IPS-15b (cell line): ENCODE results near the gene SNAP29.
A peak's percentile ranks its signal among the peaks of the same experiment; 100 is the strongest.

ENCODE experiments used
- H3K27me3 ChIP-seq: one replicate; pipeline ENCODE4 v1.6.1; 2013; ENCODE audit warnings: low read length; ENCODE audit not compliant: control insufficient read depth, insufficient read depth
- H3K36me3 ChIP-seq: one replicate; pipeline ENCODE4 v1.6.1; 2013; ENCODE audit warnings: low read length; ENCODE audit not compliant: control insufficient read depth, insufficient read depth
- H3K4me1 ChIP-seq: one replicate; pipeline ENCODE4 v1.6.1; 2013; ENCODE audit warnings: mild to moderate bottlenecking, low read length; ENCODE audit not compliant: control insufficient read depth, insufficient read depth
- H3K4me3 ChIP-seq: one replicate; pipeline ENCODE4 v1.5.1; 2013; ENCODE audit warnings: low read depth, low read length
- H3K9ac ChIP-seq: one replicate; pipeline ENCODE4 v1.6.1; 2013; ENCODE audit warnings: low read depth, mild to moderate bottlenecking, low read length
- H3K9me3 ChIP-seq: one replicate; pipeline ENCODE4 v1.6.1; 2013; ENCODE audit warnings: mild to moderate bottlenecking, low read length; ENCODE audit not compliant: control insufficient read depth, insufficient read depth

The SNAP29 gene

DNA sequence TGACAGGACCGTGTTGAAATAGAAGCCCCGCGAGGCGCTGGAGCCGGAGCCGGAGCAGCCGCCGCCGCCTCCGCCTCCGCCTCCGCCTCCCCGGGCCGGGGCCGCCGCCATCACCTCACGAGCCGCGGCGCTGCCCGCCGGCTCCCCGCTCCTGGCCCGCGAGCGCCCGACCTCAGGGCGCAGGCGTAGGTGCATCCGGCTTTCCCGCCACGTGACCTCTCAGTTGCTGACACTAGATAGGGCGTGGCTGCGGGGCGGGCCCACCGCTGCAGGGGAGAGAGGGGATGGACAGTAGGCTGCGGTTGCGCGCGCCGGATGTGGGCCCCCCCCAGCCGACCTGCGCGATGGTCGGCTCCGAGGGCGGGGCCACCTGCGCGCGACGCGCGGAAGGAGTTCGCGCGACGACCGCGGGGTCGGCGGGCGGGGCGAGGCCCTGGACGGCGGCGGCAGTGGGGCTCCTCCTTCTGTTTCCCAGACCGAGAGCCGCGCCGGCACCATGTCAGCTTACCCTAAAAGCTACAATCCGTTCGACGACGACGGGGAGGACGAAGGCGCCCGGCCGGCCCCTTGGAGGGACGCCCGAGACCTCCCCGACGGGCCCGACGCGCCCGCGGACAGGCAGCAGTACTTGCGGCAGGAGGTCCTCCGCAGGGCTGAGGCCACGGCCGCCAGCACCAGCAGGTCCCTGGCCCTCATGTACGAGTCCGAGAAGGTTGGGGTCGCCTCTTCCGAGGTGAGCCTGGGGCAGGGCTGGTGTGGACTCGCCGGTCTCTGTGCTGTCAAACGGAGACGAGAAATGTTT lies at the start of gene SNAP29, which contains the start of gene PI4KA:
SNAP29 (plus strand) TSS at position 393 of the 802 bp plus-strand sequence; CDS start at position 497, 104 bp downstream.
PI4KA (minus strand) TSS at position 197 of the 802 bp plus-strand sequence; CDS start at position 111, 86 bp downstream.
- Histone ChIP-seq H3K27me3 (no peaks in the 10 kb centered on the region), H3K4me3 (peak within 1 kb of the TSS; percentile 96), H3K4me1 (peaks cover 6% of the 10 kb centered on the region), H3K9me3 (no peaks in the 10 kb centered on the region), H3K9ac (peak within 1 kb of the TSS; percentile 66), H3K36me3 (no peaks in the 10 kb centered on the region)

DNA sequence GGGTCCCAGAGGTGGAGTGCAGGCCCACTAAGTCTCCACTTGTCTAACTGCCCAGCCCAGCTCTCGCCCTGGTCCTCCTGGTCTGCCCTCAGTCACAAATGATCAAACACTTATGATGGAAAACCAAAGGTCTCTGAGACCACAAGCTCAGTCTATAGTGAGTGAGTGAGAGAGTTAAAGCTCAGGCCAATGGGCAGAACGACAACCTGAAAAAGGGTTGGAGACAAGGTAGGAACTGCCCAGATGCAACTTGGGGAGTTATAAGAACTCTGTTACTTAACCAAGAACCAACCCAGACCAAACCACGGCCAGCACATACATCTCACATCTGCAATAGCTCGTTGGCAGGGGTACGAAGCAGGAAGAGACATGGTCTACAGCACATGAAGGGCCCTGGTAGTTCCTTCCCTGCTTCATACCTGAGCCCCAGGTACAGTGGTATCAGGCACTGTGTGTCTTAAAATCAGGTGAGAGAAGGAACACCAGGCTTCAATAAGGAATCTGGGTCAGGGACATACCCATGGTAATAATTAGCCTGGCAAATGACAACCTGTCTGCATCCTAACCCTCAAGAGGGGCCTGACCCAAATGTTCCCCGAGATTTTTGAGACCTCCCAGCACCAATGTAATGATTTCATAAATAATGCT lies 49.1 kb upstream of the SNAP29 start:
- H3K4me3 ChIP-seq, result no peak overlapping the region
- H3K9ac ChIP-seq, result no peak overlapping the region
- peaks cover 7% of the 10 kb centered on the region for H3K36me3 ChIP-seq

DNA sequence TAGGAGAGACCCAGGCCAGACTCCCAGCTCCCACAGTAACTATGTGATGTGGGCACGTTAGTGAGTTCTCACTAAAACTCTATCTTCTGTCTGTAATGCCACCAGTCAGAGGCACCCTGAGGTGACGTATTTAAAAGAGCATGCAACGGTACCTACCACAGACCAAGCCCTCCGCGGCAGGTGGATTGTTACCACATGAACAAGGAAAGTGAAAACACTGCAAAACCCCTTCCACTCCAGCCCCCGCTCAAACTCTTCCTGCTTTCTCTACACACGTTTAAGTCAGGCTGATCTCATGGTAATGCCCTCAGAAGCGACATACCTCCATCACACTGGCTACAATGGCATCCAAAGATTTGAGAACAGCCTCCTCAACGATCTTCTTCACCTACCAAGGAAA lies 48.2 kb upstream of the SNAP29 start:
- peaks cover 4% of the 10 kb centered on the region for H3K36me3 ChIP-seq
- no peaks in the 10 kb centered on the region for H3K9me3 ChIP-seq
- no peaks in the 10 kb centered on the region for H3K27me3 ChIP-seq
- H3K9ac ChIP-seq, result no peak overlapping the region
- H3K4me1 ChIP-seq, result no peaks in the 10 kb centered on the region
- no peak overlapping the region for H3K4me3 ChIP-seq

More for the DNA sequence above, 49.1 kb upstream of the SNAP29 start:
- no peaks in the 10 kb centered on the region for H3K9me3 ChIP-seq
- H3K4me1 ChIP-seq, result no peaks in the 10 kb centered on the region
- H3K27me3 ChIP-seq, result no peaks in the 10 kb centered on the region

DNA sequence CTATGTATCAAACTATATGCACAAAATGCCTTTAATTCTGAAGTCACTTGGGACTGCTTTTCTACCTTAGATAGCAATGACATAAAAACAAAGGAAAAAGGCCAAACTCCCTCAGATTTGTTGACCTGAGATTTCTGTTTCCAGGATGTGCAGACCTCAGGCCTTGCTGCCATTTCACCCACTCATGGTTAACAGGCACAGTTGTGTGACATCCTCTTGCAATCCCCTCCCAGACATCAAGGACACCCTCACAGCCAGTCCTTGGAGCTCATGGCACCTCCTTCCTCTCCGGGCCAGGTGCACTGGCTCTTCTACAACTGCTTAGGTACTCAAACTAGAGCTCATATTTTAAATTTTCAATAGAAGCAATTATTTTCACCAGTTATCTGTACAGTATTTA lies 47.6 kb upstream of the SNAP29 start:
- Histone ChIP-seq H3K4me1 (no peaks in the 10 kb centered on the region), H3K27me3 (no peaks in the 10 kb centered on the region), H3K4me3 (no peak overlapping the region), H3K9ac (no peak overlapping the region), H3K9me3 (no peaks in the 10 kb centered on the region), H3K36me3 (peaks cover 4% of the 10 kb centered on the region)

DNA sequence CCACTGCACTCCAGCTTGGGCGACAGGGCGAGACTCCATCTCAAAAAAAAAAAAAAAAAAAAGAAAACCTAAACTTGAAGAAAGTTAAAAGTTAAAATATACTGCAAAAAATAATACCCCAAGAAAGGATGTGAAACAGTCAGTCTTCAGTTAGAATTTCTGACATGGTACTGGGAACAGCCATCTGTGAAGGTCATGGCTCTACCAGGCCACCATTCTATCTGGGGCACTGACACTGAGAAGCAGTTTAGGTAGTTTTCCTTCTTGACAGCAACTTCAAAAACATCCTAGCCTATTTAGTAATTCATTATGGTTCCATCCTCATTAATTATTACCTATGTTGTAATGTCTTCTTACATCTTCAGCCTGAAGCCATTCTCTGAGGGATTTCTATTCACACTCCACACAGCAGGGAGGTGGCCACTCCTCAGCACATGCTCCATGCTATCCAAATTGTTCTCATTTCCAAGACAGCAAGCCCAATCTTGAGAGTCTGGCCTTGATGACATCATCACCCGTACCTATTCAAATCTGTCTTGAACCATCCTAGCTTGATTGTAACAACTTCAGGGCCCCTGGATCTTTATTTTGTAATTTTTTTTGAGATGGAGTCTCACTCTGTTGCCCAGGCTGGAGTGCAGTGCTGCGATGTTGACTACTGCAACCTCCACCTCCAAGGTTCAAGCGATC lies 46.7 kb upstream of the SNAP29 start:
- Histone ChIP-seq H3K9ac (no peak overlapping the region), H3K4me1 (no peaks in the 10 kb centered on the region), H3K4me3 (no peak overlapping the region), H3K36me3 (peaks cover 3% of the 10 kb centered on the region), H3K27me3 (no peaks in the 10 kb centered on the region), H3K9me3 (no peaks in the 10 kb centered on the region)

DNA sequence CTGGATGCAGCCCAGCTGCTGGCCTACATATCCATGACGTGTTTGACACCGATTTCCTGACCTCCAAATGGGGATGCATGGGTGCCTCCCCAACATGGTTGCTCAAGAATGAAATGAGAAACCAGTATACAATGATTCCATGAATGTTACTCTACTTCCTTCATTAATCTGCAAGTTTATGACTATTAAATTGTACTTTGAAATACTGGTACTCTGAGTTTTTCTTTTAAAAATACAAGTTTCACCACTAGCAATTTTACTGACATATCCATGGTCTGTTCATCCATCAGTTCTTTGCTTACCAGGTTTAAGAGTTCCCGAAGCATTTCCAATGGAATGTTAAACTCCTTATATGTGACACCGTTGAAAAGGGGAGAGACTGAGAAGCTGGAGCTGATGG lies 45.8 kb upstream of the SNAP29 start:
- no peak overlapping the region for H3K4me3 ChIP-seq
- no peak overlapping the region for H3K9ac ChIP-seq
- no peaks in the 10 kb centered on the region for H3K27me3 ChIP-seq
- no peaks in the 10 kb centered on the region for H3K4me1 ChIP-seq
- no peaks in the 10 kb centered on the region for H3K9me3 ChIP-seq
- H3K36me3 ChIP-seq, result no peaks in the 10 kb centered on the region

DNA sequence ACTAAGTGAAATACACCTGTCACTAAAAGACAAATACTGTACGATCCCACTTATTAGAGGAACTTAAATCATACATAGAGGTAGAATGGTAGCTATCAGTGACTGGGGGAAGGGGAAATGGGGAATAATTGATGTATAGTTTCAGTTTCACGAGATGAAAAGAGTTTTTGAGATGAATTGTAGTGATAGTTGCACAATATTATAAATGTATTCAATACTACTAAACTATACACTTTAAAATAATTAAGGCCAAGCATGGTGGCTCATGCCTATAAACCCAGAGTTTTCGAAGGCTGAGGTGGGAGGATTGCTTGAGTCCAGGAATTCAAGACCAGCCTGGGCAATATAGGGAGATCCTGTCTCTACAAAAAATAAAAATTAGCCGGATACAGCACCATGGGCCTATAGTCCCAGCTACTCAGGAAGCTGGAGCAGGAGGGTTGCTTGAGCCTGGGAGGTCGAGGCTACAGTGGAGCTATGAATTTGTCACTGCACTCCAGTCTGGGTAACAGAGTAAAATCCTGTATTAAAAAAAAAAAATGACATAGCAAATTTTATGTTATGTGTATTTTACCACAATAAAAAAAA lies 44.5 kb upstream of the SNAP29 start:
- H3K36me3 ChIP-seq, result no peaks in the 10 kb centered on the region
- H3K4me3 ChIP-seq, result no peak overlapping the region
- no peaks in the 10 kb centered on the region for H3K27me3 ChIP-seq
- no peaks in the 10 kb centered on the region for H3K9me3 ChIP-seq
- H3K9ac ChIP-seq, result no peak overlapping the region
- H3K4me1 ChIP-seq, result no peaks in the 10 kb centered on the region

DNA sequence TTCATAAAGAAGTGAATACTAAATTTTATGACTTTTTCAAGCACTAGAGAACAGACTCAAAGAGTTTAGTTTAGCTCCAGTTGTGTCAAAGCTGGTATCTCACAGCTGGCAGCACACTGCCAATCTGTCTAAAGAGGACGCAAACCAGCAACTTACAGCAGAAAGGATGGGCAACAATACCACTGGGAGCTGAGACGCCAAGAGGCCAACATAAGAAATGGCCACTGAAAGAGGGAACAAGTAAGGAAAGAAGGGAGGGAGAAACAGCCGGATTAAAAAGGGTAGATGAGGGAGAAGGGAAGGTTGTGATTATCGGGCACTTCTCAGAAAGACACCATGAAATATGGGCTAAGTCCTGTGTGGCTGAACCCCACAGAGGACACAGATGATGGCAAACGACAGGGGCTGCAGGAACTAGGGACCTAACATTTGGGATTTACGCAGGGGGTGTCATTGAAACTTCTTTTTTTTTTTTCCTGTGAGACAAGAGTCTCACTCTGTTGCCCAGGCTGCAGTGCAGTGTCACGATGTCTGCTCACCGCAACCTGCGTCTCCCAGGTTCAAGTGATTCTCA lies 43.2 kb upstream of the SNAP29 start:
- Histone ChIP-seq H3K4me1 (no peaks in the 10 kb centered on the region), H3K27me3 (no peaks in the 10 kb centered on the region), H3K36me3 (peaks cover 2% of the 10 kb centered on the region), H3K4me3 (no peak overlapping the region), H3K9ac (no peak overlapping the region), H3K9me3 (no peaks in the 10 kb centered on the region)

DNA sequence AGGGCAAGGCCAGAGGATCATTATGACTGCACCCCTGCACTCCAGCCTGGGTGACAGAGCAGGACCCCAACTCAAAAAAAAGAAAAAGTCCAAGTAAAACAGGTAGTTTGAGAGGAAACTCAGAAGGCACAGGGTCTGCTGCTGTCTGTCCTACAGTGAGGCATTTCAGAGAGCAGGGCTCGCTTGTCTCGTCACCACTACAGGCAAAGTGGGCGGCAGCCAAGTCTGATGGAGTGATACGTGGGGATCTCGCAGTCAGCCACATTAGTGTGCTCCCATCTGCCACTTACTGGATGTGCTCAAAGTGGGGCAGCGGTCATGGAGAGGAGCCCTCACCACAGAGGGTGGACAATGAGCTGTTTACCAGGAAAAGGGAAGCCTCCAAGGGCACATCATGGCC lies 42.2 kb upstream of the SNAP29 start:
- H3K9ac ChIP-seq, result no peak overlapping the region
- no peaks in the 10 kb centered on the region for H3K27me3 ChIP-seq
- no peak overlapping the region for H3K4me3 ChIP-seq
- H3K4me1 ChIP-seq, result no peaks in the 10 kb centered on the region
- H3K36me3 ChIP-seq, result peaks cover 2% of the 10 kb centered on the region
- no peaks in the 10 kb centered on the region for H3K9me3 ChIP-seq

DNA sequence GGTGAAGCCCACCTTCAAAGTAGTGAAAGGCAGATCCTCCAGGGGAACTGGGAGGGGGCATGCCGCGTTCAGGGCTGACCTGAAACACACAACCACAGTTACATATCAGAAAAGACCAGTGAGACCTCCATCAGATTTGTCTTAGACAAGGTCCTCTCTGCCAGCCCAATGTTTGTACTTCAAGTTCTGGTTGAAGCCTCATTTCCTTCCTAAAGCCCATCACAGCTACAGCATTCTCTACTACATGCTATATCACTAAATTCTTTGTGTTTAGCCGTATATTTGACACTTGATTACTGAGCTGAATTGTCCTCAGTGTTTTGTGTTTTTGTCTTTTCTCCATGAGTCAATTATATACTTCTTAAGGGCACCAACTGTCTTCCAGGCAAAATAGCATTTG lies 40.3 kb upstream of the SNAP29 start:
- Histone ChIP-seq H3K4me3 (no peak overlapping the region), H3K9ac (no peak overlapping the region), H3K9me3 (no peaks in the 10 kb centered on the region), H3K4me1 (no peaks in the 10 kb centered on the region), H3K36me3 (peaks cover 2% of the 10 kb centered on the region), H3K27me3 (no peaks in the 10 kb centered on the region)

DNA sequence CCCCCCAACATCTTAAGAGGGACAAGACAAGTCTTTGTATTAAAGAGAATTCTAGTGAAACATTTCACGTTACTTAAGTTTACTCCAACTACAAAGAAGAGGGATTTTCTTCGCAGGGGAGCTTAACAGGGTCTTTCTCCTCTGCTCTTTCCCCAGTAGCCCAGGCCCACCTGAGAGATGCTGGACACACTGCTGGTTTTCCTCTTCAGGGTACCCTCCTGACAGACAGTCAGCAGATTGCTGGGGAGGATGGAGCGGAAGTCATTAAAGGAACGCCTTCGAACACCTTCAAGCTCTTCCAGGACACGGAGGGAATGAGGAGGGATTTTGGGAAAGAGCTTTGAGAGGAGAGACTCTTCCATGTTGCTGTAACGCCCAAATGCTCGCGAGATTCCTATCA lies 39.3 kb upstream of the SNAP29 start:
- H3K9me3 ChIP-seq, result no peaks in the 10 kb centered on the region
- no peaks in the 10 kb centered on the region for H3K27me3 ChIP-seq
- H3K4me1 ChIP-seq, result no peaks in the 10 kb centered on the region
- no peak overlapping the region for H3K9ac ChIP-seq
- no peak overlapping the region for H3K4me3 ChIP-seq
- peaks cover 2% of the 10 kb centered on the region for H3K36me3 ChIP-seq
